GM08714 (cell line): Measurements from ENCODE around the gene EDEM1.

Source experiments
- H3K4me3 ChIP-seq: fragments of 200-500 bp; sonication (Bioruptor generic); 2 replicates; pipeline ENCODE4 v1.5.1; 2014; ENCODE audit warnings: mild to moderate bottlenecking, low read length, inconsistent platforms
- ZNF274 ChIP-seq: IDR thresholded peaks from 2 replicates; pipeline ENCODE4 v1.6.1; 2012; ENCODE audit warnings: mild to moderate bottlenecking, low read depth, low read length

The EDEM1 gene

GRCh38 chr3:5186858-5187155 lies 700 bp upstream of the EDEM1 start:
- TF ChIP-seq ZNF274: no peak
- peak overlapping the region; percentile 89 for H3K4me3 ChIP-seq

GRCh38 chr3:5187920-5188418 lies 462 bp downstream of the EDEM1 start:
- peak overlapping the region; percentile 75 for H3K4me3 ChIP-seq
- no peak for TF ChIP-seq ZNF274

GRCh38 chr3:5188419-5189221 lies 1.1 kb downstream of the EDEM1 start:
- peak overlapping the region; percentile 75 for H3K4me3 ChIP-seq
- no peak for TF ChIP-seq ZNF274

GRCh38 chr3:5190147-5190791 lies 2.8 kb downstream of the EDEM1 start:
- no peak for TF ChIP-seq ZNF274
- H3K4me3 ChIP-seq: peak overlapping the region; percentile 75

GRCh38 chr3:5191555-5192304 lies 4.2 kb downstream of the EDEM1 start:
- H3K4me3 ChIP-seq: peak overlapping the region; percentile 75
- TF ChIP-seq ZNF274: no peak

GRCh38 chr3:5192571-5193365 lies 5.3 kb downstream of the EDEM1 start:
- H3K4me3 ChIP-seq: peak overlapping the region; percentile 16; the same call in 1 of the 2 replicates
- no peak for TF ChIP-seq ZNF274

GRCh38 chr3:5194341-5194740 lies 6.8 kb downstream of the EDEM1 start:
- TF ChIP-seq ZNF274: no peak
- H3K4me3 ChIP-seq: no peak overlapping the region

GRCh38 chr3:5194801-5195509 lies 7.4 kb downstream of the EDEM1 start:
- no peak overlapping the region for H3K4me3 ChIP-seq
- TF ChIP-seq ZNF274: no peak

- no peak overlapping the region for H3K4me3 ChIP-seq
Observed at GRCh38 chr3:5195605-5196004, 8.1 kb downstream of the EDEM1 start.

GRCh38 chr3:5197022-5197421 lies 9.5 kb downstream of the EDEM1 start:
- peak overlapping the region; percentile 37; the same call in 1 of the 2 replicates for H3K4me3 ChIP-seq
- TF ChIP-seq ZNF274: no peak

More at GRCh38 chr3:5195605-5196004, 8.1 kb downstream of the EDEM1 start:
- TF ChIP-seq ZNF274: no peak

GRCh38 chr3:5197470-5198312 lies 10.2 kb downstream of the EDEM1 start:
- no peak for TF ChIP-seq ZNF274

GRCh38 chr3:5198313-5198677 lies 10.8 kb downstream of the EDEM1 start:
- TF ChIP-seq ZNF274: no peak

More at GRCh38 chr3:5197470-5198312, 10.2 kb downstream of the EDEM1 start:
- H3K4me3 ChIP-seq: peak overlapping the region; percentile 16; the same call in 1 of the 2 replicates

GRCh38 chr3:5198986-5199731 lies 11.7 kb downstream of the EDEM1 start:
- no peak for TF ChIP-seq ZNF274
- no peak overlapping the region for H3K4me3 ChIP-seq

More at GRCh38 chr3:5198313-5198677, 10.8 kb downstream of the EDEM1 start:
- H3K4me3 ChIP-seq: no peak overlapping the region; the same call in 1 of the 2 replicates
